K562 (cell line): ENCODE data around the gene PDE1C. TPM values are rescaled to one million over a fixed set of nuclear protein-coding genes. Genes with fewer than 3 reads are reported as not detected.

Source experiments
- ATAC-seq: fragments of 200-7000 bp; cut with Tn5 transposase; 3 replicates; pipeline ENCODE4 v1.9.1; 2020; ENCODE audit warnings: moderate library complexity
- BruUV-seq: library from RNA; stranded (reverse); fragments of 400-500 nt; replicated peaks from 2 replicates; lab custom pipeline; 2021; lab: Mats Ljungman, UMichigan
- CTCF ChIA-PET: fragments of 300-600 bp; formaldehyde crosslinking; extraction: SDS; loops from one replicate; lab custom pipeline; 2021; ENCODE audit warnings: low intra/inter-chr PET ratio; lab: Yijun Ruan, JAX
- POLR2A ChIA-PET: fragments of 300-600, 350-650 bp; sonication (Branson Sonifier 250); formaldehyde crosslinking; extraction: SDS; loops from one replicate; lab custom pipeline; 2021; ENCODE audit warnings: antibody characterized with exemption, inconsistent platforms; lab: Yijun Ruan, JAX
- DNase-seq, 4 experiments: peaks; one replicate each; pipeline versions ENCODE4 v3.0.0 to v3.0.0-alpha.2; 2011 to 2018; ENCODE audit warnings: low spot score in 3 of 4, mixed read lengths in 3 of 4; ENCODE audit errors: extremely low read depth in 1 of 4
- FAIRE-seq: peaks from 2 replicates; lab custom pipeline; 2011; peaks lifted over from hg19 to GRCh38; lab: Jason Lieb, UNC
- H2AFZ ChIP-seq: 2 replicates; pipeline ENCODE4 v1.6.0; 2011; ENCODE audit warnings: low read depth, low read length, control low read depth, inconsistent platforms
- H3K27ac ChIP-seq: fragments of 200-600 bp; 3 replicates; pipeline ENCODE4 v1.8.0; 2011; ENCODE audit warnings: low read depth, mild to moderate bottlenecking, control low read depth, inconsistent platforms, low read length, moderate library complexity, mixed read lengths; ENCODE audit errors: extremely low read depth
- H3K27me3 ChIP-seq, 2 experiments: fragments of 300-600 bp in 1 of 2; 2 replicates in 1 of 2; 3 replicates in 1 of 2; pipeline versions ENCODE4 v1.6.0 to v1.8.0; 2011; ENCODE audit warnings: inconsistent platforms in 2 of 2, low read length in 2 of 2, mild to moderate bottlenecking in 1 of 2, mixed read lengths in 1 of 2, moderate library complexity in 1 of 2; ENCODE audit not compliant: control insufficient read depth in 2 of 2, insufficient read depth in 2 of 2
- H3K36me3 ChIP-seq: fragments of 300-600 bp; 3 replicates; pipeline ENCODE4 v1.8.0; 2011; ENCODE audit warnings: mild to moderate bottlenecking, low read length, inconsistent platforms; ENCODE audit not compliant: control insufficient read depth, insufficient read depth
- H3K4me1 ChIP-seq, 2 experiments: fragments of 200-600 bp in 1 of 2; replicated peaks in 1 of 2; 2 replicates in 1 of 2; 3 replicates in 1 of 2; pipeline versions ENCODE4 v1.5.1 to v1.8.0; 2011; ENCODE audit warnings: inconsistent platforms in 2 of 2, low read length in 2 of 2, mild to moderate bottlenecking in 1 of 2, mixed read lengths in 1 of 2, moderate library complexity in 1 of 2; ENCODE audit not compliant: control insufficient read depth in 2 of 2, insufficient read depth in 2 of 2
- H3K4me2 ChIP-seq: 2 replicates; pipeline ENCODE4 v1.6.1; 2011; ENCODE audit warnings: low read length, control low read depth, inconsistent platforms, mixed read lengths; ENCODE audit not compliant: insufficient read depth
- H3K4me3 ChIP-seq: fragments of 200-600 bp; sonication (generic), shearing (Covaris generic); 2 replicates; pipeline ENCODE4 v1.5.1; 2016; ENCODE audit warnings: control low read depth, inconsistent platforms
- H3K79me2 ChIP-seq: fragments of 200-600 bp; 3 replicates; pipeline ENCODE4 v1.8.0; 2011; ENCODE audit warnings: low read length, inconsistent platforms; ENCODE audit not compliant: control insufficient read depth, insufficient read depth
- H3K9ac ChIP-seq, 2 experiments: 2 replicates each; pipeline versions ENCODE4 v1.6.0 to v1.6.1; 2011; ENCODE audit warnings: low read depth in 2 of 2, low read length in 2 of 2, control low read depth in 1 of 2, inconsistent platforms in 1 of 2, mild to moderate bottlenecking in 1 of 2, mixed read lengths in 1 of 2; ENCODE audit not compliant: insufficient read depth in 1 of 2
- H3K9me1 ChIP-seq: one replicate; pipeline ENCODE4 v1.6.0; 2011; ENCODE audit warnings: inconsistent platforms, mild to moderate bottlenecking, low read length, moderate library complexity; ENCODE audit not compliant: control insufficient read depth, insufficient read depth
- H3K9me3 ChIP-seq: replicated peaks from 2 replicates; pipeline ENCODE4 v1.5.1; 2011; ENCODE audit warnings: low read depth, low read length, inconsistent platforms; ENCODE audit not compliant: control insufficient read depth, insufficient read depth
- H4K20me1 ChIP-seq: replicated peaks from 2 replicates; pipeline ENCODE4 v1.6.1; 2011; ENCODE audit warnings: low read length, inconsistent platforms, mixed read lengths; ENCODE audit not compliant: control insufficient read depth, insufficient read depth
- KAT8 ChIP-seq: fragments of 450-650 bp; IDR thresholded peaks from 2 replicates; pipeline ENCODE4 v1.6.1; 2016; ENCODE audit warnings: low read depth, mild to moderate bottlenecking
- MXD1 ChIP-seq: fragments of 250-450 bp; sonication (Bioruptor Pico); IDR thresholded peaks from 2 replicates; pipeline ENCODE4 v1.8.0; 2021; ENCODE audit warnings: borderline replicate concordance, mild to moderate bottlenecking, moderate library complexity; ENCODE audit not compliant: poor library complexity, severe bottlenecking
- NEUROD1 ChIP-seq: fragments of 150-350 bp; IDR thresholded peaks from 2 replicates; pipeline ENCODE4 v1.6.1; 2014; ENCODE audit warnings: borderline replicate concordance, low read length, low read depth; ENCODE audit not compliant: partially characterized antibody
- POLR2G ChIP-seq: fragments of 200-400 bp; formaldehyde crosslinking; IDR thresholded peaks from 2 replicates; pipeline ENCODE4 v1.6.1; 2017; ENCODE audit warnings: low read depth, mild to moderate bottlenecking, antibody characterized with exemption, low read length, moderate library complexity
- SMARCE1 ChIP-seq: fragments of 450-650 bp; IDR thresholded peaks from 2 replicates; pipeline ENCODE4 v1.7.1; 2016; ENCODE audit warnings: mild to moderate bottlenecking
- TSHZ1 ChIP-seq: fragments of 250-450 bp; sonication (Bioruptor Pico); IDR thresholded peaks from 2 replicates; pipeline ENCODE4 v1.4.0; 2020; ENCODE audit warnings: mild to moderate bottlenecking, moderate library complexity
- ZBTB8A ChIP-seq: fragments of 450-650 bp; IDR thresholded peaks from 2 replicates; pipeline ENCODE4 v1.6.1; 2018; ENCODE audit warnings: mild to moderate bottlenecking, moderate library complexity; ENCODE audit not compliant: partially characterized antibody
- ZNF140 ChIP-seq: fragments of 250-450 bp; sonication (Bioruptor Pico); IDR thresholded peaks from 2 replicates; pipeline ENCODE4 v1.8.0; 2021; ENCODE audit warnings: moderate library complexity, mild to moderate bottlenecking, inconsistent platforms
- ZNF263 ChIP-seq: sonication (generic); formaldehyde crosslinking; IDR thresholded peaks from 2 replicates; pipeline ENCODE4 v1.8.0; 2022; ENCODE audit warnings: mild to moderate bottlenecking, missing genetic modification reagents, borderline replicate concordance
- WGBS: fragments of 100-300 bp; shearing (Covaris generic); methylation state at CpG from one replicate; pipeline ENCODE4 v1.1.6; 2016; ENCODE audit warnings: low coverage, mixed read lengths; ENCODE audit not compliant: insufficient coverage; ENCODE audit errors: missing lambda C conversion rate; 5-methylcytosine and 5-hydroxymethylcytosine counted together
- in situ Hi-C: fragments of 300-500 bp; cut with MboI; formaldehyde crosslinking; loops from 4 replicates; pipeline ENCODE4 v1.15.0; 2018; ENCODE audit warnings: inconsistent platforms, mixed read lengths
- intact Hi-C: fragments of 100-400 bp; cut with micrococcal nuclease; formaldehyde crosslinking; loops from 2 replicates; pipeline ENCODE4 v1.14.2; 2022
- polyA plus RNA-seq, 8 experiments: library from polyadenylated mRNA; depleted of rRNA in 4 of 8; stranded (reverse) in 5 of 8; unstranded in 3 of 8; fragments of >200 nt; fragmentation: Nextera tagmentation in 2 of 8; fragmentation: Illumina TruSeq in 1 of 8; extraction: Ambion mirVana in 2 of 8; extraction: Trizol in 1 of 8; gene quantifications; 2 replicates each; pipeline versions ENCODE4 v1.2.1 to v1.2.3, GENCODE V29; 2011 to 2014; ENCODE audit warnings: inconsistent platforms in 1 of 8, missing spikeins in 1 of 8
- total RNA-seq, 7 experiments: library from RNA; depleted of rRNA in 6 of 7; stranded (reverse); fragments of >200 nt in 6 of 7; fragmentation: Illumina TruSeq in 2 of 7; extraction: Trizol in 2 of 7; gene quantifications; 2 replicates each; pipeline versions ENCODE4 v1.2.1 to v1.2.3, GENCODE V29; 2011 to 2021; ENCODE audit warnings: low replicate concordance in 1 of 7

The PDE1C gene
- total and polyA plus RNA-seq, 9 of the 15 experiments (the other 6 are each of a cell fraction or from before 2014, with no cell fraction given): under 0.01 to 0.01 TPM; not detected in 7

GRCh38 chr7:31979690-31980330, 90.4 kb downstream of the PDE1C start:
- CTCF ChIA-PET: no interaction called here
- POLR2A ChIA-PET: interaction anchor here (0.7 kb wide), 1 partner anchor 36 kb away, joined by 3 read pairs; no protein-coding TSS in a partner anchor
- no peak for ATAC-seq
- no TSS peak for BruUV-seq
- no peak for TF ChIP-seq ZNF263 (CRISPR knock-in tag)
- Histone ChIP-seq H3K4me1 (no peaks in the 10 kb centered on the region), H3K27me3 (no peaks in the 10 kb centered on the region), H3K9me1 (no peaks in the 10 kb centered on the region), H3K9ac (no peak overlapping the region), H3K79me2 (no peaks in the 10 kb centered on the region), H3K4me3 (no peak overlapping the region), H3K36me3 (no peaks in the 10 kb centered on the region), H3K4me2 (no peak overlapping the region), H3K9me3 (no peaks in the 10 kb centered on the region), H2AFZ (no peak overlapping the region), H3K27ac (no peak overlapping the region), H4K20me1 (no peaks in the 10 kb centered on the region)
- WGBS: 0% methylated on average over 1 of the region's 1 CpG
- in situ Hi-C loops: no loop called here
- FAIRE-seq: no peak
- DNase-seq: no peak
- intact Hi-C loops: no loop called here

DNA sequence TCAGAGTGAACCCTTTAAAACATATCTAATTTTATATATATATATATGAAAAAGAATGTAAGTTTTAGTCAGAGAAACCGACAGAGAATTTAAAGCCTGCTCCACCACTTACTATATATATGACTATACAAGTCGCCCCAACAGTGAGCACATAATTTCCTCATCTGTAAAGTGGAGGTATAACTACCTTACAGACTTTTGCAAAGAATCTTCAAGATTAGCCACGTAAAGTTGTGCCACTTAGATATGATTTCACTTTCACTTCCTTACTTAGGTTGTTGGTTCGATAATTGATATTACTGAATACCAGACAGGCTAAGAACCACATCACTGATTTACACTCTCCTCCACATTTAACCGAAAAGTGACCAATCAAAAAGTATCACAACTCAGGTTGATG, 94.7 kb downstream of the PDE1C start:
- ChIA-PET POLR2A (no interaction called here), CTCF (no interaction called here)
- in situ Hi-C loops: no loop called here
- ATAC-seq (no peak), FAIRE-seq (no peak), DNase-seq (no peak)
- BruUV-seq: no TSS peak
- 0% methylated on average over 5 of the region's 5 CpGs for WGBS
- H2AFZ ChIP-seq: no peak overlapping the region
- no peak overlapping the region for H3K27ac ChIP-seq
- intact Hi-C loops: no loop called here
- no peaks in the 10 kb centered on the region for H3K36me3 ChIP-seq
- H3K4me1 ChIP-seq: no peaks in the 10 kb centered on the region
- H3K9me1 ChIP-seq: no peaks in the 10 kb centered on the region
- no peaks in the 10 kb centered on the region for H3K9me3 ChIP-seq
- H3K27me3 ChIP-seq: no peaks in the 10 kb centered on the region
- no peak overlapping the region for H3K4me3 ChIP-seq
- no peak overlapping the region for H3K4me2 ChIP-seq
- no peaks in the 10 kb centered on the region for H3K79me2 ChIP-seq
- H4K20me1 ChIP-seq: no peaks in the 10 kb centered on the region
- no peak overlapping the region for H3K9ac ChIP-seq
- no peak for TF ChIP-seq NEUROD1
- TF ChIP-seq KAT8: no peak
- no peak for TF ChIP-seq ZBTB8A
- no peak for TF ChIP-seq SMARCE1
- no peak for TF ChIP-seq ZNF140 (CRISPR knock-in tag)
- TF ChIP-seq TSHZ1 (CRISPR knock-in tag): no peak
- no peak for TF ChIP-seq MXD1 (CRISPR knock-in tag)
- TF ChIP-seq POLR2G: no peak
